Rectal smooth muscle tissue (tissue), 1 donor: ENCODE results near the gene SORCS2.

Experiments
- H3K27ac ChIP-seq: one replicate; pipeline ENCODE4 v1.7.0; 2013; ENCODE audit warnings: low read depth, low read length, inconsistent platforms
- H3K27me3 ChIP-seq: one replicate; pipeline ENCODE4 v1.7.0; 2013; ENCODE audit warnings: low read length; ENCODE audit not compliant: control insufficient read depth, insufficient read depth
- H3K36me3 ChIP-seq: one replicate; pipeline ENCODE4 v1.7.0; 2013; ENCODE audit warnings: low read length; ENCODE audit not compliant: control insufficient read depth, insufficient read depth
- H3K4me1 ChIP-seq: one replicate; pipeline ENCODE4 v1.7.0; 2013; ENCODE audit warnings: low read length; ENCODE audit not compliant: control insufficient read depth, insufficient read depth
- H3K4me3 ChIP-seq: one replicate; pipeline ENCODE4 v1.7.0; 2013; ENCODE audit warnings: low read length
- H3K9ac ChIP-seq: one replicate; pipeline ENCODE4 v1.7.0; 2013; ENCODE audit warnings: low read length

The SORCS2 gene

GRCh38 chr4:7519638-7520376, 327.5 kb downstream of the SORCS2 start:
- Histone ChIP-seq H3K4me3 (no peak overlapping the region), H3K27ac (no peak overlapping the region), H3K27me3 (peaks cover 7% of the 10 kb centered on the region), H3K4me1 (no peaks in the 10 kb centered on the region), H3K9ac (no peak overlapping the region), H3K36me3 (no peaks in the 10 kb centered on the region)

DNA sequence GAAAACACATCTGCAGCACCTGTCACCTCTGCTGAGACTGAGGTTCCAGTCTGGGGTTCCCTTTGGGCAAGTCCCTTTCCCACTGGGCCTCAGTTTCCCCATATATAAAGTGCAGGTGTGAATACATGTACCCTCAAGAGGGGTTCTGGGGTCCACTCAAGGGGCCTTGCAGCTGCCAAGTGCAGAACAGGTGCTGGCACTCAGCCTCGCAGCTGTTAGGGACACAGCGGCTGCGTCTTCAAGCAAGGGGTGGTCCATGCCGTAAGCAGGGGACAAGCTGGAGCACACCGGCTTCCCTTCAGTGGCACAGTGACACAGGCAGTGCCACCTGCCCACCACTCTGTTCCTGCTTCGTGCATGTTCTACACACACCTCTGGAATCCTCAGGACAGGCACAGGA, 329.3 kb downstream of the SORCS2 start:
- H3K4me3 ChIP-seq, result no peak overlapping the region
- peaks cover 7% of the 10 kb centered on the region for H3K27me3 ChIP-seq
- no peaks in the 10 kb centered on the region for H3K36me3 ChIP-seq
- H3K9ac ChIP-seq, result no peak overlapping the region
- no peaks in the 10 kb centered on the region for H3K4me1 ChIP-seq
- H3K27ac ChIP-seq, result no peak overlapping the region

DNA sequence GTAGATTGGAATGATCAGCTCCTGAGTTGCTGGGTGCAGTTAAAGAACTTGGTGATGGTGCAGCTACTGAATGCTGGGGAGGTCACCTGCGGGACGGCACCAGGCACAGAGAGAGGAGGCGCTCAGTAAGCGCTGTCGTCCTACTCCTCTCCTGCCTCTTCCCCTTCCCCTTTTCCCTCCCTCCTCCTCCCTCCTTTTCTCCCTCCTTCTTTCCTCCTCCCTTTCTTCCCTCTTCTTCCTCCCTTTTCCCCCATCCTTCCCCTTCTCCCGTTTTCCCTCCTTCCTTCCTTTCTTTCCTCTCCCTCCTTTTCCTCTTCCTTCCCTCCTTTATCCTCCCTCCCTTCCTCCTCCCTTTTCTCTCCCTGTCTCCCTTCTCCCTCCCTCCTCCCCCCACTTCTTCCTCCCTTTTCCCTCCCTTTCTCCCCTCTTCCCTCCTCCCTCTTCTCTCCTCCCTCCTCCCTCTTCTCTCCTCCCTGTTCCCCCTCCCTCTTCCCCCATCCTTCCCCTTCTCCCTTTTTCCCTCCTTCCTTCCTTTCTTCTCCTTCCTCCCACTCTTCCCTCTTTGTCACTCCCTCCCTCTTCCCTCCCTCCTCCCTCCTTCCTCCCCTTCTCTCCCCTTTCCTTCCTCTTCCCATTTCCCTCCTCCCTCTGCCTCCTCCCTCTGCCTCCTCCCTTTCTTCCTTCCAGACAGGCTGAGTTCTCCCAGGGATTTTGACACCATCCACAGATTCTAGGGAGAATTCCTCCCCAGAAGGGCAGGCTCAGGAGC, 330.3 kb downstream of the SORCS2 start:
- no peaks in the 10 kb centered on the region for H3K36me3 ChIP-seq
- no peak overlapping the region for H3K9ac ChIP-seq
- no peaks in the 10 kb centered on the region for H3K4me1 ChIP-seq
- no peak overlapping the region for H3K27ac ChIP-seq
- no peak overlapping the region for H3K4me3 ChIP-seq
- H3K27me3 ChIP-seq, result peaks cover 7% of the 10 kb centered on the region

- Histone ChIP-seq H3K4me3 (no peak overlapping the region), H3K27ac (no peak overlapping the region), H3K27me3 (peaks cover 7% of the 10 kb centered on the region), H3K9ac (no peak overlapping the region), H3K4me1 (no peaks in the 10 kb centered on the region), H3K36me3 (no peaks in the 10 kb centered on the region)
Measured at GRCh38 chr4:7523526-7523925, 331.2 kb downstream of the SORCS2 start.

GRCh38 chr4:7524064-7524682, 331.8 kb downstream of the SORCS2 start:
- H3K27ac ChIP-seq, result no peak overlapping the region
- H3K4me1 ChIP-seq, result no peaks in the 10 kb centered on the region
- no peak overlapping the region for H3K4me3 ChIP-seq
- H3K9ac ChIP-seq, result no peak overlapping the region
- H3K27me3 ChIP-seq, result peaks cover 7% of the 10 kb centered on the region
- no peaks in the 10 kb centered on the region for H3K36me3 ChIP-seq

DNA sequence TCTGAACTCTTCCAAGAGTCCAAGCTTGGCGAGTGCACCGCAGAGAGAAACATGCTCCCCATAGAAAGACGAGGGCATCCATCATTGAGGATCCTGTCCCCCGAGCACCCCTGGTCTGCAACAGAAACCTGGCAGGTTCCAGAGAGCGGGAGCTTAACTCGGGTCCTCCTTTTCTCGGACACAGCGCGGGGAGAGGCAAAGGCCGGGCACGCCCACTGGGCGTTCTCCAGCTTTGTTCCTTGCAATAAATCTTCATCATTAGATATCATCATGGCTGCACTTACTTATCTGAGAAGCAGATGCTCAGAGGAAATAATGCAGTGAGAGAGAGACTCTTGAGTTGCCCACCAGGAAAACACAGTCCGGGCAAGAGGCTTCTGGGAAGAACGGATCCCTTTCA, 332.5 kb downstream of the SORCS2 start:
- H3K27me3 ChIP-seq, result peaks cover 7% of the 10 kb centered on the region

DNA sequence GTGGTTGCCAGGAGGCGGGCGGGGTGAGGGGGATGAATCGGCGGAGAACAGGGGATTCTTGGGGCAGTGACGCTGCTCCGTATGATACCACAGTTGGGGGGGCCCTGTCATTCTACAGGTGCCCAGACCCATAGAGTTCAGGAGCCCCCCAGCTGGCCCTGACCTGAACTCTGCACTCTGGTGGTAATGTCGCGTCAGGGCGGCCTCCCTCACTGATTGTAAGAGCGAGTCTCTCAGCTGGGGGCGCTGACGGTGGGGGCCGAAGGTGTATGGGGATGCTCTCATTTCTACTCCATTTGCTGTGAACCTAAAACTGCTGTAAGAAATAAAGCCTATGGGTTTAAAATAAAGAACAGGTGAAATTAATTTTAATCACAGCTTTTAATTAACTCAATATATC, 334.2 kb downstream of the SORCS2 start:
- no peak overlapping the region for H3K4me3 ChIP-seq
- no peak overlapping the region for H3K27ac ChIP-seq
- H3K9ac ChIP-seq, result no peak overlapping the region
- no peaks in the 10 kb centered on the region for H3K36me3 ChIP-seq
- peaks cover 7% of the 10 kb centered on the region for H3K27me3 ChIP-seq
- H3K4me1 ChIP-seq, result no peaks in the 10 kb centered on the region

More for the DNA sequence above, 332.5 kb downstream of the SORCS2 start:
- Histone ChIP-seq H3K4me3 (no peak overlapping the region), H3K27ac (no peak overlapping the region), H3K9ac (no peak overlapping the region), H3K36me3 (no peaks in the 10 kb centered on the region), H3K4me1 (no peaks in the 10 kb centered on the region)

DNA sequence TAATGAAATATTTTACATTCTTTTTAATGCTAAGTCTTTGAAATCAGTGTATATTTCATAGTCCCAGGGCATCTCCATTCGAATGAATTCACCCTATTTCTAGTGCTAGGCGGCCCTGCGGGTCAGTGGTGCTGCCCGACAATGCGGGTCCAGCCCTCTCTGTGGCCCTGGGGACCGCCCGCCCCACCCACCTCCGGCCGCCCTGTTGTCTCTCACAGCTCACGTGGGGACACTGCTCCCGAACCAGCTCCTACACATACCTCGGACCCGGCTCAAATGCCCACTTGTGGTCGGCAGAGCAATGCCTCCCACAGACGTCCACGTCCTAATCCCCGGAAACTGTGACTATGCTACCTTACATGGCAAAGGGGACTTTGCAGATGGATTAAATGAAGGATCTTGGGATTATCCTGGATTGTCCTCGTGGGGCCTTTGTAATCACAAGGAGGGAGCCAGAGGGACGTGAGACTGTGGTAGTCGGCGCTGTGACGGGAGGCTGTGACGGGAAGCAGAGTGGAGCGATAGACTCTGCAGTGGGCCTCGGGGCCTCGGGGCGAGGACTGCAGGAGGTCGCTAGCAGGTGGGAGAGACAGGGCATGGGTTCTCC, 334.7 kb downstream of the SORCS2 start:
- Histone ChIP-seq H3K4me1 (no peaks in the 10 kb centered on the region), H3K27ac (no peak overlapping the region)

DNA sequence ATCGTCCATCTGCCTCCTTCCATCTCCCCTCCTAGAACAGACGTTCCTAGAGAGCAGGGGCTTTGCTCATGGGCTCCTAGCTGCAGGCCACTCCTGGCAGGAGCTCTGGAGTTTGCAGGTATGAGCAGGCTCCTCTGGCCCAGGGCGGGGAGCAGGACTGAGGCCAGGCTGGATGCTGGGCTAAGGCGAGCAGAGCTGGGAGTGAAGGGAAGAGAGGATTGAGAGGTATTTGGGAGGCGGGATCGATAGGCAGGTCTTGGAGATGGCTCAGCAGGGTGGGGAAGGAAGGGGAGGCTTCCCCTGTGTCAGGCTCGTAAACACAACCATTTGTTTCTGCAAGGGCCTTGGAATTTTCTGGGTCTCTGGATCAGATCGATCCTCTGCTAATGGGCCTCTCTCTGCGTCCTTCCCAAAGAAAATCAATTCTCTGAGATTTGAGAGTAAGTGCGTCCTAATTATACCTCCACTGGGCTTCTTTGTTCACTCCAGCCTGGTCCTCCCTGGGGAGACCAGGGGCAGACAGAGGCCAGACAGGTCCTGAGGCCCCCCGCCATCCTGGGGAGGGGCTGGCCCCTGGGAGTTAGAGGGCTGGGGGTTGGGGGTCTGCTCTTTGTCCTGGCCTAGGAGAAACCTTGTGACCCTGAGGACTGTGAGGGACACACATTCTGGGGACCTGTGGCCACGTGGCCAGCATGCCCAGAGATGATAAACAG, 337.2 kb downstream of the SORCS2 start:
- no peak overlapping the region for H3K27ac ChIP-seq
- H3K4me3 ChIP-seq, result no peak overlapping the region
- H3K27me3 ChIP-seq, result no peaks in the 10 kb centered on the region
- no peaks in the 10 kb centered on the region for H3K4me1 ChIP-seq
- H3K9ac ChIP-seq, result no peak overlapping the region
- H3K36me3 ChIP-seq, result no peaks in the 10 kb centered on the region

More for the DNA sequence above, 334.7 kb downstream of the SORCS2 start:
- Histone ChIP-seq H3K9ac (no peak overlapping the region), H3K4me3 (no peak overlapping the region), H3K36me3 (no peaks in the 10 kb centered on the region), H3K27me3 (peaks cover 4% of the 10 kb centered on the region)

- H3K27ac ChIP-seq, result no peak overlapping the region
- no peaks in the 10 kb centered on the region for H3K36me3 ChIP-seq
- H3K27me3 ChIP-seq, result no peaks in the 10 kb centered on the region
- no peak overlapping the region for H3K4me3 ChIP-seq
- no peaks in the 10 kb centered on the region for H3K4me1 ChIP-seq
- H3K9ac ChIP-seq, result no peak overlapping the region
Measured at GRCh38 chr4:7530082-7530481, 337.7 kb downstream of the SORCS2 start.

- H3K27me3 ChIP-seq, result no peaks in the 10 kb centered on the region
- no peaks in the 10 kb centered on the region for H3K36me3 ChIP-seq
Measured at GRCh38 chr4:7530932-7531639, 338.7 kb downstream of the SORCS2 start.

More at GRCh38 chr4:7530932-7531639, 338.7 kb downstream of the SORCS2 start:
- Histone ChIP-seq H3K4me1 (no peaks in the 10 kb centered on the region), H3K27ac (no peak overlapping the region), H3K4me3 (no peak overlapping the region), H3K9ac (no peak overlapping the region)
